Measurements from ENCODE around the gene SH2D2A.

GRCh38 chr1:156826630-156827029 is 10.0 kb upstream of the SH2D2A start:
- TF ChIP-seq POLR2A (IDR thresholded peaks at IDR 0.05; ENCODE audit: low read depth, low read length) (no peak), POLR2AphosphoS5 (IDR thresholded peaks at IDR 0.05; ENCODE audit: low read depth, low read length) (no peak), TAF1 (IDR thresholded peaks at IDR 0.05; ENCODE audit: borderline replicate concordance, low read depth, low read length) (no peak)
